H7 (cell line): Measurements from ENCODE around the gene SORCS2. TPM values are rescaled to one million over a fixed set of nuclear protein-coding genes. Genes with fewer than 3 reads are reported as not detected.

Experiments
- DNase-seq: peaks from one replicate; pipeline ENCODE4 v3.0.0; 2012
- H3K27me3 ChIP-seq: 2 replicates; pipeline ENCODE4 v1.6.0; 2011; ENCODE audit warnings: mild to moderate bottlenecking, low read length; ENCODE audit not compliant: control insufficient read depth, insufficient read depth
- H3K36me3 ChIP-seq: replicated peaks from 2 replicates; pipeline ENCODE4 v1.5.1; 2011; ENCODE audit warnings: low read length; ENCODE audit not compliant: control insufficient read depth, insufficient read depth
- H3K4me3 ChIP-seq: 2 replicates; pipeline ENCODE4 v1.5.1; 2011; ENCODE audit warnings: low read depth, mild to moderate bottlenecking, control low read depth, low read length, moderate library complexity; ENCODE audit not compliant: insufficient read depth
- total RNA-seq: library from RNA; depleted of rRNA; stranded (reverse); fragments of >200 nt; shearing (Covaris generic); gene quantifications from 2 replicates; pipeline ENCODE4 v1.2.3, GENCODE V29; 2014

Gene SORCS2
- total RNA-seq, 1 experiment from 2014 or later = 2.0 TPM

DNA sequence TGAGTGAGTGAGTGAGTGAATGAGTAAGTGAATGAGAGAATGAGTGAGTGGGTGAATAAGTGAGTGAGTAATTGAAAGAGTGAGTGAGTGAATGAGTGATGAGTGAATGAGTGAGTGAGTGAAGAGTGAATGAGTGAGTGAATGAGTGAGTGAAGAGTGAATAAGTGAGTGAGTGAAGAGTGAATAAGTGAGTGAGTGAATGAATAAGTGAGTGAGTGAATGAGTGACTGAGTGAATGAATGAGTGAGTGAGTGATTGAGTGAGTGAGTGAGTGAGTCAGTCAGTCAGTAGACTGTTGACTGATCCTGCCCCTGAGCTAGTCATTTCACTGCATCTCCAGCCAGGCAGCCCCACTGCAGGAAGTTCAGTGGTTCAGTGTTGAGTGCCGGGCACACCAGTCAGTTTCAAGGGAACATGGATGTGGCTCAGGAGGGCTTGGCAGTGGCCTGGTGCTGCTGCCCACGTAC is 470.8 kb downstream of the SORCS2 start:
- no peaks in the 10 kb centered on the region for H3K36me3 ChIP-seq
- H3K4me3 ChIP-seq = no peak overlapping the region
- no peak for DNase-seq

DNA sequence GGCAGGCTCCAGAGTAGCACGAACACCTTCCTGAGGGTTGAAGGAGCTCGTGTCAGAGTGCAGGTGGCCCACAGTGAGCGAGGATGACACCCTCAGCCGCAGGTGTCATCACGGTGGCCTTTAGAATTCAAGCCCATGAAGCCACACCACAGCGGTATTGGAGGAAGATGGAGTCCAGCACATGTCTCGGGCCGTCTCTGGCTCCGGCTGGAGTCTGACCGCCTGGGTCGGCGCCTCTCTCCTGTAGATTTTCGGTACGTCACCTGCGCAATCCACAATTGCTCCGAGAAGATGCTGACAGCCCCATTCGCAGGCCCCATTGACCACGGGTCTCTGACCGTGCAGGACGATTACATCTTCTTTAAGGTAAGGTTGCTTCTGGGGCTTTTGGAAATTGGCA is 471.8 kb downstream of the SORCS2 start:
- DNase-seq = no peak
- no peak overlapping the region for H3K4me3 ChIP-seq
- no peaks in the 10 kb centered on the region for H3K36me3 ChIP-seq
- H3K27me3 ChIP-seq = no peaks in the 10 kb centered on the region

More for the DNA sequence above, 470.8 kb downstream of the SORCS2 start:
- H3K27me3 ChIP-seq = no peaks in the 10 kb centered on the region

DNA sequence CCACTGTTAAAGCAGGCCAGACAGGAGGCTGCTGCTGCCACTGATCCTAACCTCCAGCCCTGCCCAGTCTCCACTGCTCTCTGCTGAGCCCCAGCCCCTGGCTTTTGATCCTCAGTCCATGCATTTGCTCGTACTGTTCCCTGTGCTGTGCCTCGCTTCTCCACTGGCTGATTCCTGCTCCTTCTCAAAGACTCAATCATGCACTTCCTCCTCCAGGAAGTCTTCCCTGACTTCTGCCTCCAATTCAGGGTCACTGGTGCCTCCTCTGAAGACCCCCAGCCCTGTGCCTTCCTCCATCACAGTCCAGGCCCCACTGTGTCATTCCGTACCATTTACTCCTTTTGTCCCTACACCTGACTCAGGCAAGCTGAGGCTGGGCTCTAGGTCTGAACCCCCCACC is 473.0 kb downstream of the SORCS2 start:
- no peak for DNase-seq
- H3K4me3 ChIP-seq = no peak overlapping the region

DNA sequence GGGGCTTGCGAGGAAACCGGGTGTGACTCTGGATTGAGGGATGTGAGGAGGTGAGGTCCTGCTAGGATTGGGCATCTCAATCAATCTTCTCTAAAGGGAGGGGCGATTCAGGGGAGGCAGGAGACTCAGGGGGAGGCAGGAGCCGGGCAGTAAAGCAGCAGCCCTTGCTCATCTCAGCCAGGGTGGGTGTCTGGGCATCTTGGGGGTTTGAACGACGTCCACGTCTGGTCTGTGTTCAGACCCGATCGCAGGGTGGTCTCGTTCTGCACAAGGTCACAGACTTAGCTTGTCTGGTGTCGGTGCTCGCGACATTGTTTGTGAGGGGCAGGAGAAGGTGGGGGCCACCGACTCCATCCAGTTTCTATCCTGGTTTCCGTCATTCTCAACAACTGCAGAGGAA is 473.7 kb downstream of the SORCS2 start:
- no peaks in the 10 kb centered on the region for H3K36me3 ChIP-seq
- no peak for DNase-seq
- no peaks in the 10 kb centered on the region for H3K27me3 ChIP-seq
- H3K4me3 ChIP-seq = no peak overlapping the region

More for the DNA sequence above, 473.0 kb downstream of the SORCS2 start:
- H3K36me3 ChIP-seq = no peaks in the 10 kb centered on the region
- no peaks in the 10 kb centered on the region for H3K27me3 ChIP-seq

DNA sequence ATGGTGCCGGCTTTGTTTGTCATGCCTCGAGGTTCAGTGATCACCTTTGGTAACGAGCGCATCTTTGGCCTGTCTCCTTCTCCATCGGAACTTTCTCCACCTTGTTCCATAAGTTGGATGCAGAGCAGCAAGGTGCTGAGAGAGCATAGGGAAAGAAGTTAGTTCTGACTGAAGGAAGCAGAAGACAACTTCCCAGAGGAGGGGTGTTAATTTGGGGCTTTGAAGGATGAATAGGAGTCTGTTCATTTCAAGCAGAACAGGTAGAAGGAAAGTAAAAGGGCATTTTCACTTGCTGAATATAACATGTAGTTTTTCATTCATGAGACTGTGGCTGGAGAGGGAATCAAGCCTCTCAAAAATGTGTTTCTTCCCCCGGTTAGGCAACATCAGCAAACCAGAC is 474.4 kb downstream of the SORCS2 start:
- Histone ChIP-seq H3K27me3 (no peaks in the 10 kb centered on the region), H3K36me3 (no peaks in the 10 kb centered on the region), H3K4me3 (no peak overlapping the region)
- DNase-seq = no peak

DNA sequence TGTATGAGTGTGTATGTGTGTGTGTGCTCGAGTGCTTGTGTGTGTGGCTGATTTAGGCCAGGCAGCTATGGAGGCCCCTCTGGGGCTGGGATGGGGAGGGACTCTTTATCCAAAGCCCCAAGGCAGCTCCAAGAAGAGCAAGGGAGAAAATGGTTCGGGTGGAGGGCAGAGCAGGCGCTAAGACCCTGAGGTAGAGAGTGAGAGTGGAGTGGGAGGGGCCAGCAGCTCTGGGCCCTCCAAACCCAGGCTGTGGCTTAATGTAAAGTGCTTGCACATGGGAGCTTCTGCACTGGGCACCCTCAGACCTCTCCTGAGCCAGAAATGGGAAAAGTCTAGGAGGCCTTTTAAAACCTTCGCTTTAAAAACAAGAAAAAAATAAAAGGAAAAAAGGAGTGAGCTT is 475.9 kb downstream of the SORCS2 start:
- Histone ChIP-seq H3K36me3 (no peaks in the 10 kb centered on the region), H3K27me3 (no peaks in the 10 kb centered on the region), H3K4me3 (no peak overlapping the region)
- peak; percentile 67 for DNase-seq

DNA sequence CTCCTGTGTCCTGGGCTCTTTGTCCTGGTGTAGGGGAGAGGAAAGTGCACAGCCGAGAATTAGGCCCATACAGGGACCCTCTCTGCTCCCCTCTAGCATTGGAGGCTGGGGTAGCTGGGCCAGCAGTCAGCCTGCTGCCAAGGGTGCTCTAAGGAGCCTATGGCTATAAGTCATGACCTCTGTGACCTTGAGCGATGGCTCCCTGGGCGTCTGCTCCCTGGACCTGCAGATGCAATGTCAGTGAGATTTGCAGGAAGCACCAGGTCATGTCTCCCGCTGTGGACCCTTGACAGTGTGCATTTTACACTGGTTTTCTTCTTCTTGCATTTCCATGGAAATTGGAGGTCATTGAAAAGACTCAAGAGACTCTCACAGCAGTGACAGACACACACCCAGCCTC is 476.5 kb downstream of the SORCS2 start:
- Histone ChIP-seq H3K4me3 (no peak overlapping the region), H3K36me3 (no peaks in the 10 kb centered on the region), H3K27me3 (no peaks in the 10 kb centered on the region)
- no peak for DNase-seq

DNA sequence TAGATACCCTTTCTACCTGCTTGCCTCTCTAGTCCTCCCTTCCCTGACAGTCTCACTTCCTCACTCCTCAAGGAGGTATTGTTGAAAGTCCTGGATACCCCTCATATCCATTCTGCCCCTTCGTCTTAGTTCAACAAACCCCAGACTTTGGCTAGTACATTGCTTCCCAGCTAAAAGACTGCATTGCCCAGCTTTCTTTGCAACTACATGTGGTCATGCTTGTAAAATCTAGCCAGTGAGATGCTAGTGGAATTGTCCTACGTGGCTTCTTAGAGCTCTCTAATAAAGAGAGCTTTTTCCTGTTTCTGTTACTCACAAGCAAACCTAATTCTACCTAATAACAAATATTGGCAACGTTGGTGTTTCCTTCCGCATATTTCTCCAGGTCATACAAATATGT is 480.3 kb downstream of the SORCS2 start:
- no peak overlapping the region for H3K4me3 ChIP-seq
- H3K36me3 ChIP-seq = no peaks in the 10 kb centered on the region
- H3K27me3 ChIP-seq = no peaks in the 10 kb centered on the region
- no peak for DNase-seq

DNA sequence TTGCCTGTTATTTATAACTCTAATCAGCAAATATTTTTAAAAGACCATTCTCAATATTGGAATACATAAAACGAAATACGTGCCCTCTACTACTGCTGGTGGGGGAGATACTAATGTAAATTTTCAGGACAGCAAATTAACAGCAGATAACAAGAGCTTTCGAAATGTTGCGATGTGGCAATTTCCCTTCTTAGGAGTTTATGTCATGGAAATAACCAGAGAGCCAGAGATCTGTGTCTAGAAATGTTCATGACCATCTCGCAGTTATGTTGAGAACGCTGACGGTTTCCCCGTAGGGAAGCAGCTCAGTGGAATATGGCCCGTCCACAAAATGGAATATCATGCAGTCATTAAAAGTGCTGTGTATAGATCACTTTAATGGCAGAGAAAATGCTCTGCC is 480.8 kb downstream of the SORCS2 start:
- H3K27me3 ChIP-seq = no peaks in the 10 kb centered on the region
- H3K4me3 ChIP-seq = no peak overlapping the region
- no peaks in the 10 kb centered on the region for H3K36me3 ChIP-seq
- no peak for DNase-seq

DNA sequence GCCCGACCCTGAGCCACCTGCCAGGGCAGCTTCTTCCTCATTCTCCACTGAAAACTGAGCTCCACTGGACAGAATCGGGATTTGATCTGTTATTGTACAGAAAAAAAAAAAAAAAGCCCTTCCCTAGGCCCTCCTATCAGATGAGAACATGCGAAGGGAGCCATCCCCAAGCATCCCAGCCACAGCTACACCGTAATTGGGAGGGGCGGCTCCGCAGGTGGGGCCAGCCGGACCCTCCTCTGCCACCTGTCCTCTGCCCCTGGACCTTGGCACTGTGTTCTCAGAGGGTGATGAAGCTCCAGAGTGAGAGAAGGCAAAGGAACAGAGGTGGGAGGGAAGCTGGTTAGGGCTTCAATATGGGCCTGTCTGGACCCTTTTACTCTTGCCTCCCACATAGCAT is 482.4 kb downstream of the SORCS2 start:
- Histone ChIP-seq H3K27me3 (no peaks in the 10 kb centered on the region), H3K4me3 (no peak overlapping the region), H3K36me3 (no peaks in the 10 kb centered on the region)
- no peak for DNase-seq

DNA sequence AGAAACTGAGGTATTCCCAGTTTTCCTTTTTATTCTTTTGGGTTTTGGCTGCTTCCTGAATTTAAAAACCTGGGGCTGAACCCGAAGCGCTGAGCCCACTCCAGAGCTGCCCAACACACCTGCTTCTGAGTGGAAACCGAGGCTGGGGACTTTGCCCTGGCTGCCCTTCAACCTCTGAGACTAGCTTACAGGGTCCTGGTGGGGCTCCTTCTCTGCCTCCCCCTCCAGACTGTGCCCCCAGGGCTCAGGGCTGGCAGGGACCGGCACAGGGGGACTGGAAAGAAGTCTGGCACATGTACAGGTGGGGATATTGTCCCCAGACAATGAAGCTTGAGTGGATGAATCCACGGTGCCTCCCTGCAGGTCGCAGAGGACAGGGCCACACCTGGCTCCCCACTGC is 482.8 kb downstream of the SORCS2 start:
- Histone ChIP-seq H3K36me3 (no peaks in the 10 kb centered on the region), H3K27me3 (no peaks in the 10 kb centered on the region), H3K4me3 (no peak overlapping the region)
- no peak for DNase-seq

DNA sequence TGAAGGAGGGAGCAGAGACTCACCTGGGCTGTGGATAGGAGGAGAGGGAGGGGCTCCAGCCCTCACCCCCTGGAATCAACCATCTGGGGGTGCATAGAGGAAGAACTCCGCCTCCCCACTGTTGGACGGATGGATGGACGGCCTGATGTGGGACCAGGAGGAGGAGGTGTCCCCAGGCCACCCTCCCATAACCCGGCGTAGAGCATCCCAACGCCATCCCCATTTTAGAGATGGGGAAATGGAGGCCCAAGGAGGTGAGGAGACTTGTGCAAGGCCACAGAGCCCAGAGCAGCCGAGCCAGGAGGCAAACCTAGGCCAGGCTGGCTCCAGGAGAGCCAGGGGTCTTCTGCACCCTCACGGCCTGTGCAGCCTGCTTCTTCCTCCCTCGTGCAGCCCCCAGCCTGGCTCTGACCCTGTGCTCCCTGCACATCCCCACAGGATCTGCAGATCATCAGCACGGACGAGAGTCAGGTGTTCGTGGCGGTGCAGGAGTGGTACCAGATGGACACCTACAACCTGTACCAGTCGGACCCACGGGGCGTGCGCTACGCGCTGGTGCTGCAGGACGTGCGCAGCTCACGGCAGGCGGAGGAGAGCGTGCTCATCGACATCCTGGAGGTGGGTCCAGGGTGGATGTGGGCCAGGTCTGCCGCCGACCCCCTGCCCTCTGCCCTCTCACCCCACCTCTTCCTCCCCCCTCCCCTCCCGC is 483.4 kb downstream of the SORCS2 start:
- H3K4me3 ChIP-seq = no peak overlapping the region
- H3K36me3 ChIP-seq = no peaks in the 10 kb centered on the region
- no peaks in the 10 kb centered on the region for H3K27me3 ChIP-seq
- DNase-seq = no peak

DNA sequence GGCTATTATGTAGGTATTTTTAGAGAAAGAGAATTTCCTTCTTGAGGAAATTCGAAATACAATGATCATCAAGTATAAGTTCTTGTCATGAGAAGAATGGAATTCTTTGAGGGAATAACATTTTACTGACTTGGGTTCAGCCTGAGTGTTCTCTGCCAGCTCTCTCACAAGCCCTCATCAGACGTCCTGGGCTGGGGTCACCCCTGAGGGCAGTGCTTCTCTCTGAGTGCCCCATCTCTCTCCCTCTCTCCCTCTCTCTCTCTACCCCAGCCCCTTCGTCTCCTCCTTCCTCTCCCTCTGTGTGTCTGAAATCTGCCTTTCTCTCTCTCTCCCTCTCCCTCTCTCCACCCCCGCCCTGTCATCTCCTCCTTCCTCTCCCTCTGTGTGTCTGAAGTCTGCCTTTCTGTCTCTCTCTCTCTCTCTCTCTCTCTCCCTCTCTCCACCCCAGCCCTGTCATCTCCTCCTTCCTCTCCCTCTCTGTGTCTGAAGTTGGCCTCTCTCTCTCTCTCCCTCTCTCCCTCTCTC is 484.1 kb downstream of the SORCS2 start:
- no peak overlapping the region for H3K4me3 ChIP-seq
- H3K27me3 ChIP-seq = no peaks in the 10 kb centered on the region
- DNase-seq = no peak
- no peaks in the 10 kb centered on the region for H3K36me3 ChIP-seq

DNA sequence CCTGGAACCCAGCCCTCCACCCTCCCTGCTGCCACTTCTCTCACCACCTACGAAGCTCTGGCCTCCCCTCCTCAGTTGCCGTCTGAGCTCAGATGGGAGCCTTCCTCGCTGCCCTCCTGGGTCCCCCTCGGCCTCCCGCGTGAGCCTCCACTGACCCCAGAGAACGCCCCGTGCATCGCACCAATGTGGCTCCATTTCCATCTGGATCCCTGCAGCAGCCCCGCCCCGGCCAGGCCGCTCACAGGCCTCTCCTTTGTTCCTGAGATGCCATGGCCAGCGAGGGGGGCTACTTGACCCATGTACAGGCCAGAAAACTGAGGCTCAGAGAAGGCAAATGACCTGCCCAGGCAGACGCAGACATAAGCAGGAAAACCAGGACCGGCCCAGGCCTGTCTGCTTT is 484.7 kb downstream of the SORCS2 start:
- Histone ChIP-seq H3K36me3 (no peaks in the 10 kb centered on the region), H3K27me3 (no peaks in the 10 kb centered on the region), H3K4me3 (no peak overlapping the region)
- no peak for DNase-seq

DNA sequence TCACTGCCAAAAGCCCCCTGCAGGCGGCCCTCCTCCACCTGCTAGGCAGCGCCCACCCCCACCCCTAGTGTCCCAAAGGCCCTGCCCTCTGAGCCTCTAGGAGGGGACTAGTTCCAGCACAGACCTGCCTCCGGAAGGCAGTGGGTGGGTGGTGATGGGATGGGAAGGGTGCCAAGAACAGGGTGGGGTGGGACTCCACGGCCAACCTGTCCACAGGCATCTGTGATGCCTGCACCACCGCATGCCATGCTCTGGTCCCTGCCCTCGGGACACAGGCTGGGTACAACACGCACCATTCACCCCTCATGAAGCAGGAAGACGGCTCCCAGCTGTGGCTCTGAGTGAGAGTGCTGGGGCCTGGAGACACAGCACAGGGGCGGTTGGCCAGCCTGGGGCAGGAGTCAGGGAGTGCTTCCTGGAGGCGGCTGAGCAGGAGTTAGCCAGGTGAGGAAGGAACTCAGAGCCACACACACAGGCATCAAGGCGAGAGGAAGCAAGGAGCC is 485.5 kb downstream of the SORCS2 start:
- H3K4me3 ChIP-seq = no peak overlapping the region
- no peaks in the 10 kb centered on the region for H3K27me3 ChIP-seq
- H3K36me3 ChIP-seq = no peaks in the 10 kb centered on the region
- DNase-seq = peak; percentile 61
